Brain pericyte (primary cell): ENCODE results near the gene TMC6.
"Not testable (repeated sequence)": the region's sequence is repeated elsewhere in the genome, so short reads cannot be mapped to it uniquely, and the experiment has no call there.

ENCODE experiments used
- DNase-seq: peaks from one replicate; pipeline ENCODE4 v3.0.0-alpha.2; 2012; ENCODE audit warnings: low read depth, low spot score

Gene TMC6

DNA sequence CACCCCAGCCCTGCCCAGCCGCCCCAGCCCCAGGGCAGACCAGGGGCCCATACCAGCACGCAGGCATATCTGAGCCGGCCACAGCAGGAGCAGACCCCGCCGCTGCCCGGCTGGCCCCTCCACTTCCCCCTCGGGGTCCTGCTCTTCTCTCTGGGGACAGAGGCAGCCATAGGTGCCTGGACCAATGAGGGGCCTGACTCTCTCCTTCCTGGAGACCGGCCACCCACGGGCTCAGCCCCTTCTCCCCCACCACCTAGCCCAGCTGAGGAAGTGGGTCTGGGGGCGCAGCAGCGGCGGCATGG is 3.8 kb downstream of the TMC6 start:
- no peak for DNase-seq

DNA sequence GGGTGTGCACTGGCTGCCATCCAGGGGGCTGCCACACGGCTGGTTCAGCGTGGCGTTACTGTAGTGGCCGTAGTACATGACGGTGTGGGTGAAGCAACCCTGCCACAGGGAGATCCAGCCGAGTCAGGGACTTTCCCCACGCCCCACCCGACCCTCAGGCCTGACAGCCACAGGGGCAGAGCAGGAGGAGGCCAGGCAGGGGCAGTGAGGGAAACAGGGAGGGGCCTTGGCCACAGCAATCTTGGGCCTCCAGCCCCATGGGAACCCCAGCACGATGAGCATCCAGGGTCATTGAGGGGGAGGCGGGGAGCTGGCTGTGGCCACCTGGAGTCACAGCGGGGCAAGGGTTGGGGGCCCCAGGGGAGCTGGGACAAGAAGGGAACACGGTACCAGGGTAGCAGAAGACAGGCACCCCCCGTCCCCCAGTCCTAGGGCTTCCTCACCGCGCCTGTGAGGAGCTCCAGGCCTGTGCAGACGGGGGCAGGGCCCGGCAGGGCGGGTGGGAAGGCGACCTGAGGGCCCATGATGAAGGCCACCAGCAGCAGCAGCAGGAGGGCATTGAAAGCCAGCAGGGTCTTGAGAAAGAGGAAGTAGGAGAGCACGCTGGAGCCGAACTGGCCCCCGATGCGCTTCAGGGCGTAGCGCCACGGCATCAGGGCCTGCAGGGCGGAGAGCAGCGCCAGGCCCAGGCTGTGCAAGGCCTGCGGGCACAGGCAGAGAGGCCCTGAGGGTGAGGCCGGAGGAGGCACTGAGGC is 4.3 kb downstream of the TMC6 start:
- no peak for DNase-seq

DNA sequence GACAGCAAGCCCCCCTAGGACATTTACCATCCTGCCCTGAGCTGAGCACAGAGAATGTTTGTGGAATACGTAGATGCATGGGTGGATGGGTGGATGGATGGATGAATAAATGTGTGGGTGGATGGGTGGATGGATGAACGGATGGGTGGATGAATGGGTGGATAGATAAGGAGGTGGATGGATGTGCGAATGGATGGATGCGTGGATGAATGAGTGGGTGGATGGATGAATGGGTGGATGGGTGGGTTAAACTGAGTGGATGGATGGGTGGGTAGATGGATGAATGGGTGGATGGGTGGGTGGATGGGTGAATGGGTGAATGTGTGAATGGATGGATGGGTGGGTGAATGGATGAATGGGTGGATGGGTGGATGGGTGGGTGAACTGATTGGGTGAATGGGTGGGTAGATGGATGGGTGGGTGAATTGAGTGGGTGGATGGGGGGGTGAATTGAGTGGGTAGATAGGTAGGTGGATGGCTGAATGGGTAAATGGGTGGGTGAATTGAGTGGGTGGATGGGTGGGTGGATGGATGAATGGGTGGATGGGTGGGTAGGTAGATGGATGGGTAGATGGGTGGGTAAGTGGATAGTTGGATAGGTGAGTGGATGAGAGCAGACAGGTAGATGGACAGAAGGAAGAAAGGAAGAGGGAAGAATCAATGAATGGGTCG is 5.2 kb downstream of the TMC6 start:
- DNase-seq = no peak

DNA sequence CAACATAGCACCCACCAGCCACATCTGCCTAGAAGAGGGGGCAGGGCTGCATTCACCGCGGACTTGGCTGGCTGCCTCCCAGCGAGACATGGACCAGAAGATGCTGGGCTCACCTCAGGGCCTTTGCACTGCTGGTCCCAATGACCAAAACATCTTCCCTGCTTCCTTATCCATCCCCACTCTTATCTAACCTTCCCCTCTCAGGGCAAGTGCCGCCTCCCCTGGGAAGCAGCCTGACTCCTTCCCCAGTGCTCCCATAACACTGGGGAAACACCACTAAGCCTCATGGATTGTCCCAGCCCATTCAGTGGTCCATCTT is 5.7 kb downstream of the TMC6 start:
- no peak for DNase-seq

DNA sequence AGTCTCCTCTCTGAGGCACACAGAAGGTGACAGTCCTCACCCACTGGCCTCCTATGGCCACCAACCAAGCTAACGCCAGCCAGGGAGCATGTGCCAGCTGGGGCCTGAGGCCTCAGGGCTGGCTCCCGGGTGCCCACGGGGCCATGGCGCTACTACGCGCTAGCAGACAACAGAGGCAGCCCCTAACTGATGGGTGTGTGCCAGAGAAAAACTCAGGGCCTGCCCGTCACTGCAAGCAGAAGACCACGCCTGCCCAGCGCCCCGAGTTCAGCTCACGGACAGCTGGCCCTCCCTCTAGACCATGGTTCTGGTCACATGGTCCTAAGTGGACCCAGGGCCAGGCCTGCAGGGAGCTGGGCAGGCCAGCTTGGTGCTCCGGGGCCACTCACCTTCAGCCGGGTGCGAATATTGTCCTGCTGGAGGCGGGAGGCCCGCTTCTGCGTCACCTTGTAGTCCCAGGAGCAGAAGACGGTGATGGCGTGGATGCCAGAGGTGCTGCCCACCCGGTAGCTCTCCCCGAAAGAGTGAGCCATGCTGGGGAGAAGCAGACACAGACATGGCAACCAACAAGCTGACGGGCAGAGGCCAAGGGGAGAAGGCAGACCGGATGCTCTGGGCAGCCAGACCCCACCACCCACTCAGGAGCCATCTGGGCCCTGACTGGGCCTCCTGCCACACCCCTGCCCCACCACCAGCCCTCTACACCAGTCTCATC is 6.2 kb downstream of the TMC6 start:
- DNase-seq = no peak

DNA sequence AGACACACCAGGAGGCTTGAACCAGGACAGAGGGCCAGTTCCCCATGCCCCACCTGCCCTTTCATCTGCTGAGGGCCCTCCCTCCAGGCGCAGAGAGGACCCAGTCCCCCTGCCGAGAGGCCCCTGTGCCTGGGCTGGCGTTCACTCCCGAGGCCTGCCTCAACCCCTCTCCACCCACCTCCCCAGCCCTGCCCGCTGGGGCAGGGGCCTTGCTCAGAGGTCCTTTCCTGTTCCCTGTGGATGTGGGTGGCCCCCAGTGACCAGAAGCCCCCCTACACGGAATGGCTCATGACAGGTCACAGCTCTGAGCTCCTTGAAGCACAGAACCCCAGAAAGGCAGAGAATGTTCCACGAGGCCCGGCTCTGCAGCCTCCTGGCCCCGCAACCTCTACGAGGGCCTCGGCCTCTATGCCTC is 6.7 kb downstream of the TMC6 start:
- no peak for DNase-seq

DNA sequence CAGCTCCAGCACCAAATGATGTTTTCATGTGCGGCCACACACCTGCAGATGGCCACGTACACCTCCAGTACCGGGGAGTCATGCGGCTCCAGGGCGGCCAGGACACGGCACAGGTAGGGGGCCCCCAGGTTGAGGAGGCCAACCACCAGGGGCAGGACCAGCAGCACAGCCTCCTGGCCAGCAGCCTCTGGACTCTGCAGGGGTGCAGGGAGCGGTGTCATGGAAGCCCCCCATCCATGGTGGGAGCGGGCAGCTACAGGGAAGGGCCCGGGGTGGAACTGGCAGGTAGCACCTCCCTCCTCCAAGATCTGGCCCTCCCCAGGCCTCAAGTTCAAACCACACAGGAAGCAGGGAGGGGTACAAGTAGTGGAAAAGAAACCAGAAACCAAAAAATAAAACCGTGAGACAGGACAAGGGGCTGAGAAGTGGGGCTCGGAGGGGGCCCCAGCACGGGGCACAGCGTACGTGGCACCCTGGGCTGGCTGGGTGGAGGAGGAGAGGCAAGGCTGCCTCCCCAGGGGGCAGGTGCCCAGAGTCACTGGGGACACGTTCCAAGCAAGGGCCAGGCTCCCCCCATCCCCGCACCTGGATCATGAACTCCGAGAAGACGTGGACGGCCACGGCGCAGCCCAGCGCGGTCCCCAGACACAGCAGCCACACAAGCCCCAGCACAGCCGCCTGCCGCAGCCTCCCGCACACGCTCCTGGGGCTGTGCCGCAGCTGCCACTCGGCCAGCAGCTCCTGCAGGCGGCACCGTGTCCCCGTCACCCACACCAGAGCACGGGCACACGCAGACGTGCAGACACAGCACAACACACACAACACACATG is 7.4 kb downstream of the TMC6 start:
- DNase-seq = no peak

DNA sequence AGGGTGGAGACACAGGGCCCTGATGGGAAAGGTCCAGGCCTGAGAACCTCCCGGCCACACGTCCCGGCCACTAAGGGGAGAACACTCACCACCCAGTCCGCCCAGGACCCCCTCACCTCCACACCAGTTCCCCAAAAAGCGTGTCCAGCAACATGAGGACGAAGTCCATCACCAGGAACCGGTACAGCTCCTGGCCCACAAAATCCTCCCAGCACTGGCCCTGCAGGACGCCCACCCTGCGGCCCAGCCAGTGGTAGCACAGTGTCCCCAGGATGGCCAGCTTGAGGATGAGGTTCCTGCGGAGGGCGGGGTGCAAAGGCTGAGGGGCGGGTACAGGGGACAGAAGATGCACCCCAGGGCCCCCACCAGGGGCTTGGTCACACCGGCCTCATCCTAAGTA is 8.0 kb downstream of the TMC6 start:
- no peak for DNase-seq

DNA sequence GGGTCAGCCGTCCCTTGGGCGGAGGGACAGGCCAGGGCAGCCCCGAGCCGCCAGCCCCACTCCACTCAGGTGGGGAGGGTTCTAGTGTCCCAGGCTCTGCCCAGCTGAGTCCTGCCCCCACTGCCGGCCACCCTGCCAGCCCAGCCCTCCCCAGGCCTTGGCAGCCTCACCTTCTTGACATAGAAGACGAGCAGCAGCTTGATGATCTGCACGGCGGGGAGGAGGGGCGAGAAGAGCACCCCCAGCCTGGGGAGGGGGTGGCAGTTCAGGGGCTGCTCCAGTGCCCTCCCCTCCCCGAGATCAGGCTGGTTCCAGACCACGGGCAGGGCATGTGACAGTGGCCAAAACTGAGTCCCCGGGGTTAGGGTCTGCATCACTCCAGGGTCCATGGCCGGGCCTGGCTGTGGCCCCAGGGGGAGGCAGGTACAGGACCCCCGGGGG is 9.7 kb downstream of the TMC6 start:
- no peak for DNase-seq

DNA sequence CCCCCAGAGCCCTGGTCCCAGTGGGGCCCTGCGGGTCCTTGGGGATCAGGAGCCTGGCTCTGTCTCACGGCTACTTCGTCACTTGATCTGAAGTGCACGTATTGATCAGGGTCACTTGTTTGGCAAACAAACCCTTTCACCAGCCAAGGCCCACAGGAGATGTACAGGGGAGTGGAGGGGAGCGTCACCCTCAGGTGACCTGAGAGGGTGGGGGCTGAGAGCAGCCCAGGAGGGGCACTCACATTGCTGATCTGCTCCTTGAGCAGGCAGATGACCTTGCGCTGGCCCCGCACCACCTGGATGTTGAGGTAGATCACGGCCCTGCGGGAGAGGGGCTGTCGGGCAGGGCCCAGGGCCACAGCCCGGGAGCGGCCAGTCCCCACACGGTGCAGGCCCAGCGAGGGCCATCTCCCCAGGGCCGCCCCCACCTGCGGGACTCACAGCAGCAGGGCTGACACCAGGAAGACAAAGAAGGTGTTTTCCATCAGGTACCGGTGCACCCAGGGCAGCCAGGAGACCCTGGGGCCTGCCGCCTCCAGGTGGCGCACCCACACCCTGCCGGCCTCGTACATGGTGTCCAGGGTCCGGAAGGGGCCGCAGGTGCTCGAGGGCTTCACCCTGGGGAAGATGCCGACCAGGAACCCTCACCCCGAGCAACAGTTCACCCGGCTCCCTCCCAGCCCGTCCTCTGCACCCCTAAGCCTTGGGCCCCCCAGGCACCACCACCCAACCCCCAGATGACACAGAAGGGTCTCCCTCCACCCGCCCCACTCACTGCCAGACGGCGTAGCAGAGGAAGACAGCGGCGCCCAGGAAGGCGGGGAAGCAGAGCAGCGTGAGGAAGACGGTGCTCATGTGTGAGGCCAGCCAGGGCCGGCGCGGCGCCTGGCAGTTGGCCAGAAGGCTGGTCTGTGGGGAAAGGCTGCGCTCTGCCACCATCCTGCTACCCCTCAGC is 11.3 kb downstream of the TMC6 start:
- DNase-seq = no peak

DNA sequence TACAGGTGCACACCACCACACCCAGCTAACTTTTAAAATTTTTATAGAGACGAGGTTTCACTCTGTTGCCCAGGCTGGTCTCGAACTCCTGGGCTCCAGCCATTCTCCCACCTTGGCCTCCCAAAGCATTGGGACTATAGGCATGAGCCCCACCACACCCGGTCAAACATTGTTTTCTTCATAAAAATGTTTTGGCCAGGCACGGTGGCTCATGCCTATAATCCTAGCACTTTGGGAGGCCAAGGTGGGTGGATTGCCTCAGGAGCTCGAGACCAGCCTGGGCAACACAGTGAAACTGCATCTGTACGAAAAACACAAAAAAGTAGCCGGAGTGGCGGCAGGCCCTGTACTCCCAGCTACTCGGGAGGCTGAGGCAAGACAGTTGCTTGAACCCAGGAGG is 12.1 kb downstream of the TMC6 start:
- no peak for DNase-seq

DNA sequence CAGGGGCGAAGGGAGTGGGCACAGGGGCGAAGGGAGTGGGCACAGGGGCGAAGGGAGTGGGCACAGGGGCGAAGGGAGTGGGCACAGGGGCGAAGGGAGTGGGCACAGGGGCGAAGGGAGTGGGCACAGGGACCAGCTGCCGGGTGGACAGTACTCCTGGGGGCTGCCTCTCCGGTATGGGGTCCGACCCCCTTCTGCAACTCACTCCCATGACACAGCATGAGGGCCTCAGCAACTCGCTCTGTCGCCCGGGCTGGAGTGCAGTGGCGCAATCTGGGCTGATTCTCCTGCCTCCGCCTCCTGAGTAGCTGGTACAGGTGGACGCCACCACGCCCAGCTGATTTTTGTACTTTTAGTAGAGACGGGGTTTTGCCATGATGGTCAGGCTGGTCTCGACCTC is 12.8 kb downstream of the TMC6 start:
- not testable (repeated sequence) for DNase-seq

DNA sequence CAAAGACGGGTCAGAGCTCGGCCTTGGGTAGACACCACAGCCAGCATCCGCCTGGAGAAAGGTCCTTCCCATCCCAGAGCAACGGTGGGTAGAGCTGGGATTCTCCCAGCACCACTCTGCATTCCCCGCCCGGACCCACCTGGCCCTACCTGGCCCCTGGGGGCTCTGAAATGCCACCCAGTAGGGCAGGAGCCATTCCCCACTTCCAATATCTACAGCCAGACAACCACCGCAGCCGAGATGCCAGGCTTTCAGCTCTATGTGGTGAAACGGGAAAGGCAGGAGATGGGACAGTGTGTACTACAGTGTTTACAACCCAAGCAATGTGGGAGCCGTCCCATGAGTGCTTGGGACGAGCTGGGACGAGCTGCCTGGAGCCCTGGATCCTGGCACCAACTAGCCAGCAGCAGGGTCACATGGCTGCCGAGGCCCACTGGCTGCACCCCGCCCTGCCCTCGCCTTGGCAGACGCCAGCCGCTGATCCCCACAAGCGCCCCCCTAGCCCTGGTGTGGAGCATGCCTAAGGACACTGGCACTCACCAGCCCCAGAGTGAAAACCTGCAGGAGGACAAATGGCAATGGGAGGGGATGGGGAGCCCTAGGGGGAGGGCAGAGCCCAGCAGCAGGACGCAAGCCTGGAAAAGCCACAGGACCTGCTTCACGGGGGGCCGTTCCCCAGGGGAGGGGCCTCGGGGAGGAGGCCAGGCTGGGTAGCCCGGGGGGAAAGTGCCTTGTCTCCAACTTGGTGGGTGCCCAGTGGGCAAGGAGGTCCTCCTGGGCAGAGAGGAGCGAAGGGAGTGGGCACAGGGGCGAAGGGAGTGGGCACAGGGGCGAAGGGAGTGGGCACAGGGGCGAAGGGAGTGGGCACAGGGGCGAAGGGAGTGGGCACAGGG is 13.5 kb downstream of the TMC6 start:
- DNase-seq = no peak

DNA sequence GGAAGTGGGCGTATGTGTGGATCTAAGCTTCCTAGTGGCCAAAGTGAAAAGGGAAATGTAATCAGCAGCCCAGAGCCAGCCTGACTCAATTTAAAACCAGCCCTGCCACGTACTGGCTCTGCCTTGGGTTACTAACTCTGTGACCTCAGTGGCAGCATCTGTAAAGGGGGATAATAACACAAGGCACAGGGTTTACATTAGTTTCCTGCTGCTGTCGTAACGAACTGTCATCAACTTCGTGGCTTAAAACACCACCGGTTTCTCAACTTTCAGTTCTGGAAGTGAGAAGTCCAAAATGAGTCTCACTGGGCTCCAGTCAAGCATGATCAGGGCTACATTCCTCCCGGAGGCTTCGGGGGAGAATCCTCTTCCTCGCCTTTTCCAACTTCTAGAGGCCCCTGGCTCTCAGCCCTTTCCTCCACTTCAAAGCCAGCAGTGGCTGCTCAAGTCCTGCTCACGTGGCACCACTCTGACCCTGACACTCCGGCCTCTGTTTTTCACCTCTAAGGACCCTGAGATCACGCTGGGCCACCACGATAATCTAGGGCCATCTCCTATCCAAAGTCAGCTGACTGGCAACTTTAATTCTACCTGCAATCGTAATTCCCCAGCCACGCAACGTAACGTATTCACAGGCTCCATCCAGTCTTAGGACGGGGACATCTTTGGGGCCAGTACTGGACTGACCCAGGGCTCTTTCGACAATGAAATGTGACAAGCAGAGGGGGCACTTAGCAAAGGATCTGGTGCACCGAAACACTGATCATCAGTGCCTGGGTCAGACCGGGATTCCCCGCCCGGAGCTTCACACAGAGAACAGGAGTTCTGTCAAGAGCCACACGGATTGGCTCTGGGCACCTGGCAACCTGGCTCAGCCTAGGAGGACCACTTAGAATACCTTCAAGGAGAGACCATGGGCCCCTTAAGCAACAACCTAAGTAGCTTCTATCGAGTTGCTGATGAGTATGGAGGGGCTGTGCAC is 14.5 kb downstream of the TMC6 start:
- DNase-seq = no peak

DNA sequence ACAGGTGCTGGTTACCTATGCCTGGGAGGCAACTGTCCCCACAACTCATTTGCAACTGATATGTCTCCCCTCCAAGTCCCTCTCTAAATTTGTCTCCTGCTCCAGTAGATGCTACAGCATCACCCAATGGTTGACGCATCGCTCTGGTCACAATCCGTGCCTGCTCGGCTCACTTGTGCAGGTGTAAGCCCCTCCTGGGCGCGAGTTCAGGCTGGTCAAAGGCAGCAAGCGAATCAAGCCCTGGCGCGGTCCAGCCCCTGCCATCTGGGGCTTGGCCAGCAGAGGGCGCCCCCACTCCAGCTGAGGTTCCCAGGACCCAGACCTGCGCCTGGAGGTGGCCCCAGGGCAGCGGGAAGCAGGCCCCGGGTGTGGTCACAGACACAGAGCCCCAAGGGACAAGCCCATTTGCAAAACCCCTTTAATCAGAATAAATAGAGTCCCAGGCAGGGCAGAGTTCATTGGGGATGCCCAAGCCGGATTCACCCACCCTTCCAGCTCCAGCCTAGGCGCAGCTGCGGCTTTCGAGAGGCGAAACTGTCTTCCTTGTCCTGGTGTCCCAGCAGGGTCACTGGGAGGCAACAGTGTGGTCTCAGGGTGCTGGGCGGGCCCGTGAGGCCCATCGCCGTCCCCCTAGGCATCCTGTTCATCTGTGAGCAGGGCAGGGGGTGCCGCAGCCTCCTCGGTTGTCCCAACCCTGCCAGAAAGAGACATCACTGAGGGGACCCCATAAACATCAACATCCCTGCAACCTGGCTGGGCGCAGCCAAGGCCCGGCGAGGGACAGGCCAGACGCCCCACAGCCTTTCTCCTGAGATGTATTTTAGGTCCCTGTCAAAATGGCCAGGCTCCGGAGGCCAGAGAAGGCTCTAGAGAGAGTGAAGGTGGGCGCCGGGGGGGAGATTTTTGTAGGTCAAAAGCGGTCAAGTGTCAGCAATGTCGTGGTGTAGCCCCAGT is 15.8 kb downstream of the TMC6 start:
- DNase-seq = no peak

DNA sequence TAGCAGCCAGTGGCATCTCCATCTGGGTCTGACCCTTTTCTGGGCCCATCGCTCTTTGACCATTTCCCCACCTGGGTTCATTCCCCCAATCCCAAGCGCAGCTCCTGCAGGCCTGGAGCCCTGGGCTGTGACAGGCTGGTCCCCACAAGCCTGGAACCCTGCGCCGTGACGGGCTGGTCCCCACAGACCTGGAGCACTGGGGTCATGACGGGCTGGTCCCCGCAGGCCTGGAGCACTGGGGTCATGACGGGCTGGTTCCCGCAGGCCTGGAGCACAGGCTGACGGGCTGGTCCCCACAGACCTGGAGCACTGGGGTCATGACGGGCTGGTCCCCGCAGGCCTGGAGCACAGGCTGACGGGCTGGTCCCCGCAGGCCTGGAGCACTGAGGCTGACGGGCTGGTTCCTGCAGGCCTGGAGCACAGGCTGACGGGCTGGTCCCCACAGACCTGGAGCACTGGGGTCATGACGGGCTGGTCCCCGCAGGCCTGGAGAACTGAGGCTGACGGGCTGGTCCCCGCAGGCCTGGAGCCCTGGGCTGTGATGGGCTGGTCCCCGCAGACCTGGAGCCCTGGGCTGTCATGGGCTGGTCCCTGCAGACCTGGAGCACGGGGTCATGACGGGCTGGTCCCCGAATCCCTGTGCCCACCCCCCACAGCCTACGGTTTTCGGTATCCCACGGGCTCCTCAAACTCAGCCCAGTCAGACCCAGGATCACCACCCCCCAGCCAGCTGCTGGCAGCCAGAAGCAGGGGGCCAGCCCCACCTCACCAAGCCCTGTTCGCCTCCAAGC is 16.6 kb downstream of the TMC6 start:
- DNase-seq = no peak
